ENCODE data around the gene RAB10. TPM values are rescaled to one million over a fixed set of nuclear protein-coding genes. Genes with fewer than 3 reads are reported as not detected.

The RAB10 gene
- total RNA-seq, 1 experiment from 2014 or later: 167 TPM

GRCh38 chr2:26039603-26040323, 5.9 kb downstream of the RAB10 start:
- CTCF ChIA-PET: no interaction called here
- Histone ChIP-seq H3K4me3 (replicated peaks in 1 of 2; ENCODE audit: low read depth in 1 of 2, low read length in 2 of 2) (no peak overlapping the region), H3K9ac (ENCODE audit: low read length) (no peak overlapping the region), H3K27ac (ENCODE audit: low read depth, low read length) (no peak overlapping the region), H3K4me2 (ENCODE audit: low read length) (no peak overlapping the region), H3K9me2 (ENCODE audit: insufficient read depth) (no peaks in the 10 kb centered on the region), H3K9me3 (ENCODE audit: control insufficient read depth in 1 of 2, insufficient read depth in 1 of 2, low read depth in 1 of 2, low read length in 2 of 2) (no peaks in the 10 kb centered on the region), H3K36me3 (ENCODE audit: control insufficient read depth in 1 of 2, insufficient read depth in 2 of 2, low read length in 2 of 2) (peaks cover 0 to 4% of the 10 kb centered on the region in 2 experiments; a peak in 2 of 4 replicates), H3K79me2 (ENCODE audit: insufficient read depth, low read length) (peaks cover 100% of the 10 kb centered on the region), H2AFZ (ENCODE audit: low read depth, low read length, poor library complexity, severe bottlenecking) (no peak overlapping the region), H3K4me1 (ENCODE audit: control insufficient read depth in 1 of 2, insufficient read depth in 2 of 2, low read length in 2 of 2) (peaks cover 13 to 16% of the 10 kb centered on the region in 2 experiments; a peak in 3 of 4 replicates), H4K20me1 (ENCODE audit: insufficient read depth) (peaks cover 24% of the 10 kb centered on the region; the same call in 1 of the 2 replicates), H3K27me3 (ENCODE audit: insufficient read depth, low read length) (no peaks in the 10 kb centered on the region)
- POLR2A ChIA-PET: no interaction called here
- TF ChIP-seq EGR1 (IDR thresholded peaks at IDR 0.05; ENCODE audit: low read depth) (no peak), ZBTB33 (IDR thresholded peaks at IDR 0.05; ENCODE audit: extremely low read depth, insufficient replicate concordance, low read length) (no peak), REST (IDR thresholded peaks at IDR 0.05; ENCODE audit: low read depth) (no peak), POLR2AphosphoS5 (IDR thresholded peaks at IDR 0.05; ENCODE audit: low read depth, low read length) (no peak), ZNF274 (IDR thresholded peaks at IDR 0.05; ENCODE audit: low read depth, low read length) (no peak), ZFX (IDR thresholded peaks at IDR 0.05) (no peak), MAX (IDR thresholded peaks at IDR 0.05) (no peak), SRF (IDR thresholded peaks at IDR 0.05; ENCODE audit: low read depth) (no peak), EZH2phosphoT487 (IDR thresholded peaks at IDR 0.05; ENCODE audit: borderline replicate concordance) (no peak), TCF7L2 (IDR thresholded peaks at IDR 0.05; ENCODE audit: borderline replicate concordance, extremely low read depth, insufficient read depth, insufficient read length) (no peak), JUND (IDR thresholded peaks at IDR 0.05) (no peak), FOSL1 (IDR thresholded peaks at IDR 0.05; ENCODE audit: low read depth) (no peak), CBX3 (IDR thresholded peaks at IDR 0.05; ENCODE audit: low read depth) (no peak), SIN3A (IDR thresholded peaks at IDR 0.05; ENCODE audit: low read depth) (no peak)
- RAD21 ChIA-PET (ENCODE audit: low non-redundant PET in 1 of 2, low total read pairs in 2 of 2, uncharacterized antibody in 2 of 2, unreplicated experiment in 2 of 2): no interaction called here
- BruUV-seq (replicated peaks): no TSS peak
- ATAC-seq: no peak
- DNase-seq (ENCODE audit: low read depth, low spot score): no peak
- intact Hi-C loops (cut with micrococcal nuclease): no loop called here

All from HCT116 (cell line).